GM19438 (cell line): Measurements from ENCODE around the gene DDX11.
"Not testable (repeated sequence)": the region's sequence is repeated elsewhere in the genome, so short reads cannot be mapped to it uniquely, and the experiment has no call there.

ENCODE experiments used
- ATAC-seq: cut with Tn5 transposase; IDR thresholded peaks from one replicate; pipeline ENCODE4 v1.9.1; 2021; ENCODE audit warnings: low read depth; ENCODE audit not compliant: unreplicated experiment

The DDX11 gene

GRCh38 chr12:31066196-31066595 is 7.5 kb upstream of the DDX11 start:
- ATAC-seq: not testable (repeated sequence)

DNA sequence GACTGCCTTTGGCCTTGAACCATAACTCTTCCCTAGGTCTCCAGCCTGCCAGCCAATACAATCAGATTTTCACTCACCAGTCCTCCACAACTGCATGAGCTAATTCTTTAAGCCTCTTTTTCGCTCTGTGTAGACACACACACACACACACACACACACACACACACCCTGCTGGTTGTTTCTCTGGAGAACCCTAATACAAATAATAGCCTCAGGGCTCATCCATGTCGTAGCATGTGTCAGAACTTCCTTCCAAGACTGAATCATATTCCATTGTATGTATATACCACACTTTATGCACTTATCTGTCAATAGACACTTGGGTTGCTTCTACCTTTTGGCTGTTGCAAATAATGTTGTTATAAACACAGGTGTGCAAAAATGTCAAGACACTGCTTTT is 6.0 kb upstream of the DDX11 start:
- ATAC-seq: not testable (repeated sequence)

- not testable (repeated sequence) for ATAC-seq
These were observed 2.5 kb upstream of the DDX11 start for GRCh38 chr12:31070971-31071740.

GRCh38 chr12:31072962-31073361 is 698 bp upstream of the DDX11 start:
- ATAC-seq: not testable (repeated sequence)

DNA sequence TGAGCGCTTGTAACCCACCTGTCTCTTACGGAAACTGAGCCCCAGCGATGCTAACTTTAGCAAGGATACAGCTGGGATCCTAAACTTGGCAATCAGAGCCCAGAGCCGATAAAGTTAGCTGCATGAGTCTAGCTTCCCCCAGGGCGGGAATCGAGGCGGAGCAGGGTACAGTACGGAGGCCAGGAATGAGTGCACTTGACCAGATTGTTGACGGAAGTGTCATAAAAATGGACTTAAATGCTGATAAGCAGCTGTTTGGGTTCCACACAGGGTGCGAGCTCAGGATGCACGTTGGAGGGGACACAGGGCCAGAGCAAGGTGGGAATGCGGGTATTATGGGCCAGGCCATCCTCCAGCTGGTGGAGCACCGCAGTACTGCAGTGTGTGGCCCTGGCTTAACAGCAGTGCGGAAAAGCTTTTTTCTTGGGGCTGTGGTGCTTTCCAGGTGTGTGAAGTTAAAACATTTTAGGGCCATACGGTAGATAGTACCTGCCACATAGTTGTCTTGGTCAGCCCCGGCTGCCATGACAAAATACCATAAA is 744 bp downstream of the DDX11 start:
- ATAC-seq: peak; percentile 48

DNA sequence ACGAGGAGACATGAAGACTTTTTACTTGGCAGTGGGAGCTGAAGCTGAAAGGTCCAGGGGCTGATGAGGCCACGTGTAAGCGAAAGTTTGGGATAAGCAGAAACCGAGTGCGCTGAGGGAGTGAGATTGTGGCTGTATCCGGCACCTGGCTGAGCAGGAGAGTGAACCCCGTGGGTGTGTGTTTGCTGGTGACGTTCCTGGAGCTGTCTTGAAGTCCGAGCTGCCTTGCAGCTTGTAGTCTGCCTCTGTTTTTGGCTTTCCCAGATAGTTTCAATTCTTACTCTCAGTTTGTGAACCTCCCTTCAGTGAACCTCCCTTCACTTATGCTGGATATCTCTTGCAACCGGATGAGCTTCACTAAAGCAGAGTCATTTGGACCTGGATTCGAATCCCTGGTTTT is 2.5 kb downstream of the DDX11 start:
- not testable (repeated sequence) for ATAC-seq

DNA sequence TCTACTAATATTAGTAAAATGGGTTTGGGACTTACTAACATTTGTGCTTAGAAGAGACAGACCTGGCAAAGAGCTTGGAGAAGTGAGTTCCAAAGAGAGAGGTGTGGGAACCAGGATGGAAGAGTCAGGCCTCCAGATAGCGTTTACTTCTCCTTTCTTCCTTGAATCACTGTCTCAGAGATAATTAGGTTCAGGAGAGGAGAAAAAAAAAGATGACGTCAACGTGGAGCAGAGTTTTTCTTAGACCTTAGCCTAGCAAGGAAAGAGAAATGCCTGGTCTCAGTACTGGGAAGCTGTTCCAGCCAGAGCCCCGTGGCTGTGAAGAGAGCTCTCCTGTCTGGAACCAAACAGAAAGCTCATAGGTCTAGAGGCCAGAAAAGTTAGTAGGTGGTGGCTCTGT is 3.4 kb downstream of the DDX11 start:
- ATAC-seq: not testable (repeated sequence)

DNA sequence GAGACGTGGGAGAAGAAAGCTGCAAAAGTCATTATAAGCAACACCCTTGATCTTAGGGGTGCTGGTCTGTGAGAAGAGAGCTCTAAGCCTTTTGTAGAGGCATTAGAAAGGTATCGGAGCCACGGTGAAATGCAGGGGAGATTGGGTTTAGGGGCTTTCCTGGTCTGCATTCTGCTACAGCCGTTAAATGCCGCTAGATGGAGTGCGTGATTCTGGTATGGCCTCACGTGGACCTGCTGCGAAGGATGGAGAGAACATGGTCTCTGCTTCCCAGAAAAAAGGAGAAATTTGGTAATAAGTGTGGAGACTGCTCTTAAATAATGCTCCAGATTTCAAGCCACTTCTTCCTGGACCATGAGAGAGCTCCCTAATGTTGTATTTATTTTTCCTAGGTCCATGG is 4.3 kb downstream of the DDX11 start:
- ATAC-seq: not testable (repeated sequence)

GRCh38 chr12:31079421-31079820 is 5.8 kb downstream of the DDX11 start:
- ATAC-seq: not testable (repeated sequence)

DNA sequence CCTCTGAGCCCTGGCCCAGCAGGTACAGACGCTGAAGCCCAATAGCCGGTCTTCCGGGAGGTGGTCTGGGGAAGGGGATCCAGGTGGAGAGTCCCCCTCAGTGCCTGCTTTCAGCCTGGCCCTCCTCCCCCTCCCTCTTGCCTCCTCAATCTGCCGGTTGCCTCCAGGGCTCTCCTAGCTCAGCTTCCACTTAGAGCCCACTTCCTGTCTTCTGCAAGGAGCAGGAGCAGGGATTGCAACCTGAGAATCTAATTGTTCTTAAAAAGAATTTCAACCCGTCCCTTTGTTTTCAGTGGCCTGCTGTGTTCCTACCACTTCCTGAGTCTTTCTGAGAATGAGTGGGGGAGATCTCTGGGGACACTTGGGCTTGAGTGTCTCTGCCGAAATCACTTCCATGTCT is 6.6 kb downstream of the DDX11 start:
- ATAC-seq: not testable (repeated sequence)

DNA sequence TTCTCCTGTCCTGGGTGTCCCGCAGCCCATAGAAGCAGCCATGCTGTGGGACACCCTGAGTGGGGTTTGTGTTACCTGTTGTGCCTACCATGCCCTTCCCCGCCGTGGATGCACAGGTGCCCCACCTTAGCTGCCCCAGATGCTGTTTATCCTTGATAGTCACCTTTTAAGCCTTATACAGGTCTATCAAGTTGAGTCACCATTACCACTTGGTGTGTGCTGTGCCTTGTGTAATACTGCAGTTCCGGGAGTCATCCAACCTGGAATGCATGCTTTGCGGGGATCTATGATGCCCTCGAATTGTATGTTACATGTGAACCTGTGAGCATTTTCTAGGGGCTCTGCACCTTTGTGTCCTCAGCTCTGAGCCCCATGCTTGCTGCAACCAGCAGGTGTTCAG is 7.6 kb downstream of the DDX11 start:
- ATAC-seq: not testable (repeated sequence)

DNA sequence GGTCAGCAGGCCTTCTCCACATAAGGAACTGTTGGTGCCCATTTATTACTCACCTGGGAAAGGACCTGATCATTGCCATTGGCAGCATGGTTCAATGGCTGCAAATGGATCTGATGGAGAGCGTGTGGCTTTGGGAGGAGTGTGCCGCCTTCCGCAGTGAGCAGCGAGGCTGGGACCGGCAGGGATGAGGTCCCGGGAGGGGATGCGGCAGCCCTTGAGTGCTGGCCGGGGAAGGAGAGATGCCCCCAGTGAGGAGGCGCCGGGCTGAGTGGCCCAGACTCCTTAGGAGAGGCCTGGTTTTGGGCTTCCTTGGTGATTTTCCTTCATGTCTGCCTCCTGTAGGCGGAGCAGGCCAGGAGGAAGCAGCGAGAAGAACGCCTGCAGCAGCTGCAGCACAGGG is 10.6 kb downstream of the DDX11 start:
- ATAC-seq: not testable (repeated sequence)

GRCh38 chr12:31086032-31086431 is 12.4 kb downstream of the DDX11 start:
- not testable (repeated sequence) for ATAC-seq

DNA sequence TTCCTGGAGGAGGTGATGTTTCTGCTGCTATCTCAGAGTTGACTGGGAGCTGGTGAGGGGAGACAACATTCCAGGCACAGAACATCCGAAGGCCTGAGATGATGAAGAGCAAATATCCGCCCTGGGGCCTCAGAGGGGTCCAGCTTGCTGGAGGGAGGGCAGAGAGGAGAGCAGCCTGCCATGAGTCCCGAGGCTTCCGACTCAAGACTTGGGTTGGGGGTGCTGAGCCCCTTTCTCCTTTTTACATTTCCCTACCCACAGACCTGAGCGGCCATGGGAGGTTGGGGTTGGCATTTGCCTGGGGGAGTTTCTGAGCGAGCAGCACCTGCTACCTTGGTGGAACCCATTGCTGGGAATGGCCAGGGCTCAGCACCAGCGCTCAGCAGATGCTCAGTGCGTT is 13.8 kb downstream of the DDX11 start:
- ATAC-seq: not testable (repeated sequence)

GRCh38 chr12:31087956-31088355 is 14.3 kb downstream of the DDX11 start:
- ATAC-seq: not testable (repeated sequence)

GRCh38 chr12:31089072-31089471 is 15.4 kb downstream of the DDX11 start:
- ATAC-seq: no peak

GRCh38 chr12:31091629-31092028 is 18.0 kb downstream of the DDX11 start:
- not testable (repeated sequence) for ATAC-seq

- not testable (repeated sequence) for ATAC-seq
These were observed 19.1 kb downstream of the DDX11 start for GRCh38 chr12:31092718-31093117.

DNA sequence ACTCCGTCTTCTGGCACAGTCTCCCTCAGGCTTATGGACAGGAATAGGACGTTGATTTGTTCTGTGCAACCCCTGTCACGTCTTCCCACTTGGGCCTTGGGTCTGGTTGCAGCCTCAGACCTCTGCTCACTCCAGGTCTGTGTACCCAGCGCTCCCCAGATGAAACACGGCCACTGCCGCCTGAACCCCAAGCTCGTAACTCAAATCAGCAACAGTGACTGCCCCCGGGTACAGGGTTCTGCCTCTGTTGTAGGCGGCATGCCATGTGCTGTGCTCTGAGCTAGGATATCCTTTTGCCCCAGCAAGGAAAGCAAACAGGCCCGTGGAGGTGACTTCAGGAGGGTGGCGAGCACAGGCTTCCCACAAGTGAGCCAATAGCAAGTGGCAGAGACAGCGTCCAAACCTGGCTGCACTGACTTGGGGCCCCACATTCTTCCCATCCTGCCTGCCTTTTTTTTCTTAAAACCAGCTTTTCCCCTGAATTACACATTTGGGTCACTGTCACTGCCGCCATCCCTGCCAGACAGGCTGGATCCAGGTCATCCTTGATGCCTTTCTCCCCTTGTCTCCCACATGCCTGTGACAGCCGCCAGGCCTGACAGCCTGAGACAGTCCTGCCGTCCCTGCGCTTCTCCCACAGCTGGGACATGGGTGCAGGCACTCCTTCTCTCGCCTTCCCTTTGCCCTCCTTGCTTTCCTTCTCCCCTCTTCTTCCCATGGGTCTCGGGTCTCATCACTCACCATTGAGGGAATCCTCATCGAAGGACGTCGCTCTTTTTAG is 21.6 kb downstream of the DDX11 start:
- not testable (repeated sequence) for ATAC-seq

- ATAC-seq: not testable (repeated sequence)
These were observed 22.8 kb downstream of the DDX11 start for GRCh38 chr12:31096251-31097065.
